Fibroblast of lung (primary cell): ENCODE data around the gene AP3S2. TPM values are rescaled to one million over a fixed set of nuclear protein-coding genes. Genes with fewer than 3 reads are reported as not detected.
A peak's percentile ranks its signal among the peaks of the same experiment; 100 is the strongest.

Experiments
- DNase-seq, 2 donors: peaks; one replicate each; pipeline versions ENCODE4 v3.0.0 to v3.0.0-alpha.2; 2010; ENCODE audit warnings: low read depth in 2 of 2
- H2AFZ ChIP-seq: 2 replicates; pipeline ENCODE4 v1.5.1; 2012; ENCODE audit warnings: low read length, control low read depth, inconsistent platforms
- H3K27ac ChIP-seq: 2 replicates; pipeline ENCODE4 v1.5.1; 2011; ENCODE audit warnings: low read length, control low read depth; ENCODE audit not compliant: insufficient read depth
- H3K27me3 ChIP-seq: 2 replicates; pipeline ENCODE4 v1.5.1; 2011; ENCODE audit warnings: mild to moderate bottlenecking, low read length; ENCODE audit not compliant: control insufficient read depth, insufficient read depth
- H3K36me3 ChIP-seq: 2 replicates; pipeline ENCODE4 v1.5.1; 2011; ENCODE audit warnings: low read length; ENCODE audit not compliant: control insufficient read depth, insufficient read depth
- H3K4me1 ChIP-seq: 2 replicates; pipeline ENCODE4 v1.5.1; 2011; ENCODE audit warnings: low read length; ENCODE audit not compliant: control insufficient read depth, insufficient read depth; ENCODE audit errors: extremely low read depth
- H3K4me2 ChIP-seq: 2 replicates; pipeline ENCODE4 v1.5.1; 2011; ENCODE audit warnings: low read length, control low read depth; ENCODE audit not compliant: insufficient read depth; ENCODE audit errors: extremely low read depth
- H3K4me3 ChIP-seq, 4 experiments: fragments of 200-600 bp in 1 of 4; sonication (generic) in 1 of 4; replicated peaks in 1 of 4; 2 replicates each; pipeline ENCODE4 v1.5.1; 2011 to 2016; ENCODE audit warnings: low read length in 4 of 4, low read depth in 3 of 4, mild to moderate bottlenecking in 3 of 4, control low read depth in 2 of 4, inconsistent platforms in 1 of 4, mixed read lengths in 1 of 4; ENCODE audit not compliant: insufficient read depth in 1 of 4; ENCODE audit errors: control extremely low read depth in 1 of 4
- H3K79me2 ChIP-seq: 2 replicates; pipeline ENCODE4 v1.5.1; 2012; ENCODE audit warnings: mild to moderate bottlenecking, low read length, inconsistent platforms; ENCODE audit not compliant: control insufficient read depth, insufficient read depth
- H3K9ac ChIP-seq: 2 replicates; pipeline ENCODE4 v1.5.1; 2011; ENCODE audit warnings: mild to moderate bottlenecking, low read length, control low read depth; ENCODE audit not compliant: insufficient read depth
- H3K9me3 ChIP-seq: 2 replicates; pipeline ENCODE4 v1.5.1; 2012; ENCODE audit warnings: low read depth, low read length; ENCODE audit not compliant: control insufficient read depth, insufficient read depth
- H4K20me1 ChIP-seq: 2 replicates; pipeline ENCODE4 v1.5.1; 2011; ENCODE audit warnings: low read length; ENCODE audit not compliant: control insufficient read depth, insufficient read depth; ENCODE audit errors: extremely low read depth
- CTCF ChIP-seq, 2 donors: IDR thresholded peaks in 1 of 2; conservative IDR thresholded peaks in 1 of 2; 1 replicate in 1 of 2; 2 replicates in 1 of 2; pipeline ENCODE4 v1.5.1; 2011 to 2012; ENCODE audit warnings: low read length in 2 of 2, control low read depth in 1 of 2, inconsistent platforms in 1 of 2, low read depth in 1 of 2, mild to moderate bottlenecking in 1 of 2
- EZH2 ChIP-seq: IDR thresholded peaks from 2 replicates; pipeline ENCODE4 v1.5.1; 2012; ENCODE audit warnings: low read length, control low read depth, mild to moderate bottlenecking; ENCODE audit errors: missing control alignments
- polyA plus RNA-seq, 2 donors: library from polyadenylated mRNA; depleted of rRNA in 1 of 2; stranded (reverse) in 1 of 2; unstranded in 1 of 2; fragments of >200 nt; gene quantifications; 2 replicates each; pipeline ENCODE4 v1.2.1, GENCODE V29; 2011 to 2012; ENCODE audit warnings: missing spikeins in 1 of 2
- total RNA-seq: library from RNA; depleted of rRNA; stranded (reverse); fragments of >200 nt; gene quantifications from 2 replicates; pipeline ENCODE4 v1.2.1, GENCODE V29; 2014

AP3S2 gene
- total and polyA plus RNA-seq, 2 donors (not counting 1 experiment from before 2014, with no cell fraction given) = 54.4 to 69.5 TPM

- no peaks in the 10 kb centered on the region for H3K4me1 ChIP-seq
- no peaks in the 10 kb centered on the region for H3K9me3 ChIP-seq
- H3K4me3 ChIP-seq = peak overlapping the region; percentile 64 to 81 (median 70)
- DNase-seq = peak; percentile 20 to 22
- peak overlapping the region; percentile 94 for H3K4me2 ChIP-seq
- H2AFZ ChIP-seq = peak overlapping the region; percentile 88
- H3K36me3 ChIP-seq = peaks cover 3% of the 10 kb centered on the region
- no peaks in the 10 kb centered on the region for H3K27me3 ChIP-seq
- peak overlapping the region; percentile 34 for H3K27ac ChIP-seq
- peak overlapping the region; percentile 58 for H3K9ac ChIP-seq
- no peak for TF ChIP-seq CTCF (conservative IDR thresholded peaks at IDR 0.05 in 1 of 2, IDR thresholded peaks at IDR 0.05 in 1 of 2; ENCODE audit: low read depth in 1 of 2, low read length in 2 of 2)
- no peak for TF ChIP-seq EZH2
- H4K20me1 ChIP-seq = no peaks in the 10 kb centered on the region
- no peaks in the 10 kb centered on the region for H3K79me2 ChIP-seq
Measured at GRCh38 chr15:89912145-89912673, 18.4 kb upstream of the AP3S2 start.

- no peaks in the 10 kb centered on the region for H3K4me1 ChIP-seq
Measured at GRCh38 chr15:89910891-89911626, 17.3 kb upstream of the AP3S2 start.

More at GRCh38 chr15:89910891-89911626, 17.3 kb upstream of the AP3S2 start:
- Histone ChIP-seq H3K36me3 (peaks cover 3% of the 10 kb centered on the region), H2AFZ (no peak overlapping the region), H3K79me2 (no peaks in the 10 kb centered on the region), H3K9me3 (no peaks in the 10 kb centered on the region), H4K20me1 (no peaks in the 10 kb centered on the region), H3K4me3 (no peak overlapping the region), H3K4me2 (peak overlapping the region; percentile 44), H3K9ac (no peak overlapping the region), H3K27ac (no peak overlapping the region), H3K27me3 (no peaks in the 10 kb centered on the region)
- no peak for TF ChIP-seq CTCF (conservative IDR thresholded peaks at IDR 0.05 in 1 of 2, IDR thresholded peaks at IDR 0.05 in 1 of 2; ENCODE audit: low read depth in 1 of 2, low read length in 2 of 2)
- no peak for TF ChIP-seq EZH2
- no peak for DNase-seq
